NCI-H2029 (cell line): ENCODE measurements around the gene CDH11.

Source experiments
- DNase-seq: peaks from one replicate; lab custom pipeline; 2025; lab: John Stamatoyannopoulos, UW

Gene CDH11

GRCh38 chr16:65117811-65118448, 3.9 kb downstream of the CDH11 start:
- DNase-seq: no peak

- DNase-seq: no peak
Observed at GRCh38 chr16:65116818-65117430, 4.9 kb downstream of the CDH11 start.

- DNase-seq: no peak
Observed at GRCh38 chr16:65116216-65116615, 5.6 kb downstream of the CDH11 start.

GRCh38 chr16:65114527-65114926, 7.3 kb downstream of the CDH11 start:
- DNase-seq: no peak

- no peak for DNase-seq
Observed at GRCh38 chr16:65113441-65113840, 8.4 kb downstream of the CDH11 start.

GRCh38 chr16:65111306-65111705, 10.6 kb downstream of the CDH11 start:
- DNase-seq: no peak

GRCh38 chr16:65106757-65107156, 15.1 kb downstream of the CDH11 start:
- no peak for DNase-seq

- DNase-seq: no peak
Observed at GRCh38 chr16:65105171-65105570, 16.7 kb downstream of the CDH11 start.

- no peak for DNase-seq
Observed at GRCh38 chr16:65104471-65104870, 17.4 kb downstream of the CDH11 start.

GRCh38 chr16:65102326-65102725, 19.5 kb downstream of the CDH11 start:
- DNase-seq: no peak

GRCh38 chr16:65101009-65101408, 20.9 kb downstream of the CDH11 start:
- DNase-seq: no peak

- no peak for DNase-seq
Observed at GRCh38 chr16:65099607-65100006, 22.3 kb downstream of the CDH11 start.

GRCh38 chr16:65098916-65099315, 22.9 kb downstream of the CDH11 start:
- DNase-seq: no peak

- no peak for DNase-seq
Observed at GRCh38 chr16:65097296-65097695, 24.6 kb downstream of the CDH11 start.

- DNase-seq: no peak
Observed at GRCh38 chr16:65095906-65096305, 26.0 kb downstream of the CDH11 start.

- DNase-seq: no peak
Observed at GRCh38 chr16:65095090-65095728, 26.7 kb downstream of the CDH11 start.

GRCh38 chr16:65094009-65094408, 27.9 kb downstream of the CDH11 start:
- DNase-seq: no peak

- no peak for DNase-seq
Observed at GRCh38 chr16:65083164-65083857, 38.6 kb downstream of the CDH11 start.

GRCh38 chr16:65079549-65079948, 42.3 kb downstream of the CDH11 start:
- no peak for DNase-seq

GRCh38 chr16:65077181-65077580, 44.7 kb downstream of the CDH11 start:
- DNase-seq: no peak

- DNase-seq: no peak
Observed at GRCh38 chr16:65075877-65076276, 46.0 kb downstream of the CDH11 start.

- DNase-seq: no peak
Observed at GRCh38 chr16:65071433-65072311, 50.2 kb downstream of the CDH11 start.
